Panc1 (cell line): ENCODE results near the gene SNIP1.

Experiments used
- POLR2AphosphoS5 ChIP-seq: IDR thresholded peaks from 2 replicates; pipeline ENCODE4 v1.6.1; 2012; ENCODE audit warnings: mild to moderate bottlenecking, low read depth, low read length, moderate library complexity
- TF ChIP-seq, protein P1 (sequence below): fragments of 450-650 bp; IDR thresholded peaks from 2 replicates; pipeline ENCODE4 v1.5.1; 2017; ENCODE audit warnings: mild to moderate bottlenecking

GRCh38 chr1:37595440-37596181, 41.5 kb upstream of the SNIP1 start, which contains the start of gene GNL2:
- peak; percentile 96 for TF ChIP-seq POLR2AphosphoS5
- TF ChIP-seq, protein P1, sequence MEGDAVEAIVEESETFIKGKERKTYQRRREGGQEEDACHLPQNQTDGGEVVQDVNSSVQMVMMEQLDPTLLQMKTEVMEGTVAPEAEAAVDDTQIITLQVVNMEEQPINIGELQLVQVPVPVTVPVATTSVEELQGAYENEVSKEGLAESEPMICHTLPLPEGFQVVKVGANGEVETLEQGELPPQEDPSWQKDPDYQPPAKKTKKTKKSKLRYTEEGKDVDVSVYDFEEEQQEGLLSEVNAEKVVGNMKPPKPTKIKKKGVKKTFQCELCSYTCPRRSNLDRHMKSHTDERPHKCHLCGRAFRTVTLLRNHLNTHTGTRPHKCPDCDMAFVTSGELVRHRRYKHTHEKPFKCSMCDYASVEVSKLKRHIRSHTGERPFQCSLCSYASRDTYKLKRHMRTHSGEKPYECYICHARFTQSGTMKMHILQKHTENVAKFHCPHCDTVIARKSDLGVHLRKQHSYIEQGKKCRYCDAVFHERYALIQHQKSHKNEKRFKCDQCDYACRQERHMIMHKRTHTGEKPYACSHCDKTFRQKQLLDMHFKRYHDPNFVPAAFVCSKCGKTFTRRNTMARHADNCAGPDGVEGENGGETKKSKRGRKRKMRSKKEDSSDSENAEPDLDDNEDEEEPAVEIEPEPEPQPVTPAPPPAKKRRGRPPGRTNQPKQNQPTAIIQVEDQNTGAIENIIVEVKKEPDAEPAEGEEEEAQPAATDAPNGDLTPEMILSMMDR = no peak
